COLO668 (cell line): ENCODE measurements around the gene BTD.
A peak's percentile ranks its signal among the peaks of the same experiment; 100 is the strongest.

ENCODE experiments used
- DNase-seq: peaks from one replicate; lab custom pipeline; 2025; ENCODE audit not compliant: unreplicated experiment; lab: John Stamatoyannopoulos, UW

BTD gene, protein sequence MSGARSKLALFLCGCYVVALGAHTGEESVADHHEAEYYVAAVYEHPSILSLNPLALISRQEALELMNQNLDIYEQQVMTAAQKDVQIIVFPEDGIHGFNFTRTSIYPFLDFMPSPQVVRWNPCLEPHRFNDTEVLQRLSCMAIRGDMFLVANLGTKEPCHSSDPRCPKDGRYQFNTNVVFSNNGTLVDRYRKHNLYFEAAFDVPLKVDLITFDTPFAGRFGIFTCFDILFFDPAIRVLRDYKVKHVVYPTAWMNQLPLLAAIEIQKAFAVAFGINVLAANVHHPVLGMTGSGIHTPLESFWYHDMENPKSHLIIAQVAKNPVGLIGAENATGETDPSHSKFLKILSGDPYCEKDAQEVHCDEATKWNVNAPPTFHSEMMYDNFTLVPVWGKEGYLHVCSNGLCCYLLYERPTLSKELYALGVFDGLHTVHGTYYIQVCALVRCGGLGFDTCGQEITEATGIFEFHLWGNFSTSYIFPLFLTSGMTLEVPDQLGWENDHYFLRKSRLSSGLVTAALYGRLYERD

DNA sequence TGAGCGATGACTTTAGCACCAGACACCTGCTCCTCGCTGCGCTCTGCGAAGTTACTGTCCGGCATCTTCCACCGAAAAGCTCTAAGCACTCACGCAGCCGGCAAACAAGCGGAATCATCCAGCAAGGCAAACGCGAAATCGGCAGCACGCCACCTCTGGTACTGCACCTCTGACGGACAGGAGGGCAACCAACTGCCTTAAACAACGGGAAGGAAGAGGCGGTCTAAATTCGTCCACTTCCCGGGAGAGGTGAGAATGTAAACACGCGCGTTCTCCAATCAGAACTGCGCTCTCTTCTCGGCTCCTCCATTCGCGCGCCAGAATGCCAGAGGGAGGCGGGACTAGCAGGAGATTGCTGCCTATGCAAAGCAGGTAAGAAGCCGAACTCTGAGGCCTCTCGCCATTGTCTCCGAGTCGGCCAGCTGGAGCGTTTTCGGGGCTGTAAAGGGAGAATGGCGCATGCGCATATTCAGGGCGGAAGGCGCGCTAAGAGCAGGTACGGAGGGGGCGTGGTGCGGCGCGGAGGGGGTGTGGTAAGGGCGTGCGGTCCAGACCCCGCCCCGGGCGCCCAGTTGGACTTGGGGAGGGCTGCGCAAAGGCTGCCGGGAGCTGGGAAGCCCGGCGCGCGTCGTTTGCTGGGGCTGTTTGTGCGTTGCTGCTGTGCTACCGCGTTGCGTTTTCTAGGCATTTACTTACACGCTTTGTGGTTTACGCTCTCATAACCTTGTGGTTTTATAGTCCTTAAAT, at the start of gene BTD, which contains the start of gene HACL1:
Gene BTD (plus strand): TSS at position 347 of the 747 bp plus-strand sequence. CDS start 33,695 bp downstream, outside the sequence.
Gene HACL1 (minus strand): TSS at position 171 of the 747 bp plus-strand sequence. CDS start 106 bp downstream, at position 65.
- DNase-seq: no peak

DNA sequence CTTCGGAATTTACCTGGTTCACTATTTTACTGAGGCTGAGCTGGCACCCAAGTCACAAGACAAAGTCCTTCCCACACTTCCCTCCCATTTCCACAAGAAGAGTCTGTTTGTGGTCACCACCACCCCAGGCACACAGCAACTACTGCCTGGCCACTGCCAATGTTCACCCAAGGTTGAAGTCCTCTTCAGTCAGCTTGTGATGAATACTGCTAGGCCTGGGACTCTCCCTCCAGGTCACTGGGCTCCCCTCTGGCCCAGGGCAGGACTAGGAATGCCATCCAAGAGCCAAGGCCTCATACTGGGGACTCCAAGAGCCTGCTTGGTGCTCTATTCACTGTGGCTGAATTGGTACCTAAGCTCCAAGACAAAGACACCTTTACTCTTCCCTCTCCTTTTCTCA, 49.6 kb upstream of the BTD start:
- DNase-seq: no peak

DNA sequence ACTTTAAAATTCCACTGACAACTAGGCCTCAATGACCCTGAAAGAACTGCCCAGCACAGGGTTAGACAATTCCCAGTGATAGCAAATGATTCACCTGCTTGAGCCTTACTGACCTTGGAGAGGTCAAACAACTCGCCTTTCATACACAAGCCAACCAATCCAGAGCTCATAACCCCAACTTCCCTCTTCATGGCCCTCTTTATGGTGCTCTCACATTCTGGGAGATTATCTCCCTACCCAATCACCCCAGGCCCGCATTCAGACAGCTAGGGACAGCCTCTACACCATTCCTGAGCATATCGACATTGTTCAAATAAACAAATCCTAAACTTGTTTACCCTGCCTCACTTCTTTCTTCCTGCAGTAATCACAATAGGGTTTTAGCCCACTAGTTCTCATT, 47.8 kb upstream of the BTD start:
- DNase-seq: no peak

DNA sequence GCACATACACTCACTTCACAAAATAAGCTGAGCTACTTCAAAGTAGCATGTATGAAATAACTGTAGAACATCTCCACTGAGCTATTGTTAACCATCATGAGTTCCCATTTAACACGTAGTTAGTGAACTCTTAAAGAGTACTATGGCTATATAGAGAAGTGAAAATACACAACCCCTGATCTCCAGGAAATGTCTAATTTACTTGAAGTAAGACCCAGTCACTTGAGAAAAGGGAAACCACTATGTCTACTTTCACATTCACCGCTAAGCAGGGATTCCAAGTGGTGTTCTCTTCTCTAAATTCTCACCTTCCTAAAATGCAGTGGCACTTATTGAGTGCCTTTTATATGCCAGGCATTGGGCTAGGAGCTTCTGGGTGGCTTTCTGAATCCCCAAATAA, 45.0 kb upstream of the BTD start:
- DNase-seq: no peak

DNA sequence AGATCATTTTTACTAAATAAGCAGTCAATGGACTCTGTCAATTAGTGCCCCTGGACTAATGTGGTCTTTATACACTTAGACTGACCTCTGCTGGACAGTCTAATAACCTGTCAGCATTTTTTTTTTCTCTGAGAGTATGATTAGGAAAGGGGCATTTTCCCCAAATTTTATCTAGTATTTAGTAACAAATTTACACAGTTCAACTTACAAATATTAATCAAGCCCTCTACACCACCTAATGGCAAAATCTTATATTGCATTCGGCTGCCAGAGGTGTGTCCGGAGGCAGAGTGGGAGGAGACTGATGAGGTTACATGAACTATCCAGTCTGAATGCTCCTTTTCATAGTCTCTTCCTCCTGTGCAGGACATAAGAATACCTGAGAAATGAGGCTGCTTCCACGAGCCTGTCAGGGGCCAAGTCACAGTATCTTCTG, 44.0 kb upstream of the BTD start:
- DNase-seq: peak; percentile 9

DNA sequence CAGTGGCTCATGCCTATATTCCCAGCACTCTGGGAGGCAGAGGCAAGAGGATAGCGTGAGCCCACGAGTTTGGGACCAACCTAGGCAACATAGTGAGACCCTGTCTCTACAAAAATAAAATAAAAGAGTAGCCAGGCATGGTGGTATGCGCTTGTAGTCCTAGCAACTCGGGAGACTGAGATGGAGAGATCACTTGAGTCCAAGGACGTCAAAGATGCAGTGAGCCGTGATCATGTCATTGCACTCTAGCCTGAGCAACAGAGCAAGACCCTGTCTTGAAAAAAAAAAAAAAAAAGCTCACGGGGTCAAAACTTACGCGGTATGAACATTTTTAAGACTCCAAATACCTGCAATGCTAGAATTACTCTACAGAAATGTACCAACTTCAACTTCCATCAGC, 43.0 kb upstream of the BTD start:
- no peak for DNase-seq

DNA sequence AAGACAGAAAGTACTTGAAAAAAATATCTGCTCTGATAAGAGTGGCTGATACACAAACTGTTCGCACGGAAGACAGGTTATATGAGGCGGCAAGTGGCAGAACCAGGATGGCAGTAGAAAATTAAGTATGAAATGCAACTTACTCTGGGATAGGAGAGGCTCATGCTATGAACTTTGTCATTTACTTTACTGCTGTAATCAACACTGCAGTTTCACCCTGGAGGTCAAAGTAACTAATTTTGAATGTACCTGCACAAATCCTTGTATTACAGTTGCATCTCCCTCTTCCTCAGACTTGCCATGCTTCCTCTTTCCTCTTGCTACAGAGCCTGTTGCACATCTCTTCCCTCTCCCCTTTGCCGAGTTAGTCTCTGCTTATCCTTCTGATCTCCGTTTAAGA, 39.0 kb upstream of the BTD start:
- no peak for DNase-seq

DNA sequence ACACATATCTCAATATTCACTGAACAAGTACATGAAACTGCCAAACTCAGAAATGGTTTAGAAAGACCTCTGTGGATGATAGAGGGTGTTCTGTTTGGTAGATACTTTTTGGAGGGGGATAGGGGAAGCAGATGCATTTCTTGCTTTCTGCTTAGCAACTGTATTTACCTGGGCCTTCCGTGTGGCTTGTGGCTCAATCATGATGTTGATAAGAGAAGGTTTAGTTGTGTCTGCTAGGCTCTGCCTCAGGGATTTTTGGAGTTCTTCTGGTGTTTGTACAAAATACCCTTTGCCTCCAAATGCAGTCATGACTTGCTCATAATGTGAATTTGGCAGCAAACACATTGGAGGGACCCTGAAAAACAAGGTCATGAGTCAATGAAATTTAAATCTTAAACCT, 38.4 kb upstream of the BTD start:
- no peak for DNase-seq

DNA sequence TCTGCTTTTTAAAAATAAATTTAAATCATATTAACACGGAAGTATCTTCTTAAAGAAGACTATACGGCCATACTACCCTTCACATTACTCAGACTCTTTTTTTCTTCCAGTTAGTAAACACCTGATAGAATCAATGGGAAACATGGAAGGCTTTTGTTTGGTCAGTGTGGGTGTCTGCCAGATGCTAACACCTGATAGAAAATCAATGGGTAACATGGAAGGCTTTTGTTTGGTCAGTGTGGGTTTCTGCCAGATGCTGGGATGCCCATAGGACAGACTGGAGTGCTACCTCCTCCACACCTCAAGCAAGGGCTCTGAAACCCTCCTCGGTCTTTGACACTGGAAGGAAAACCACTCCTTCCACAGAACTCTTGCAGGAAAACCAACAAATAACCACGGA, 29.4 kb upstream of the BTD start:
- peak; percentile 36 for DNase-seq

DNA sequence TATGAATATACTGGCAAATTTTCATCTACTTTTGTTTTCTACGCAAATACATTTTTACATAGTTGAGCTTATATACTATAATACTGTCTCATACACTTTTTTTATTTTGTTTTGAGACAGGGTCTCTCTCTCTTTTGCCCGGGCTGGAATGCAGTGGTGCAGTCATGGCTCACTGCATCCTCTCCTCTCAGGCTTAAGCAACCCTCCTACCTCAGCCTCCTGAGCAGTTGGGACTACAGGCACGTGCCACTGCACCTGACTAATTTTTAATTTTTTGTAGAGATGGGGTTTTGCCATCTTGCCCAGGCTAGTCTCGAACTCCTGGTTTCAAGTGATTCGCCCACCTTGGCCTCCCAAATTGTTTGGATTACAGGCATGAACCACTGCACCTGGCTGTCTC, 26.1 kb upstream of the BTD start:
- DNase-seq: no peak

DNA sequence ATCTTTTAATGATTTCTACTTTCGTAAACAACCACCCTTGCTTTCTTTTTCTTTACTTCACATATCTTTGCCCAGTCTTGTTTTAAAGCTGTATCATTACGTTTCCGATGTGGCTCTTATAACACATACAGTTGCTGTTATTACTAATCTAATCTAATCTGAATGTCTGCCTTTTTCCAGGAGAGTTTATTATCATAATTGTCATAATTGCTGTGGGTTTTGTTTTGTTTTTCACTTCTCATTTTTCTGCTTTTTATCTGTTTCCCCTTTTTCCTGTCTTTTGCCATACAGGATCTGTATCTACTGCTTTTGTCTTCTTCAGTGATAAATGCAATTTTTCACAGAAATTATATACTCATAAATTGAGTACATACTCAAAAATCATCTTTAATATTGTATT, 25.1 kb upstream of the BTD start:
- no peak for DNase-seq

DNA sequence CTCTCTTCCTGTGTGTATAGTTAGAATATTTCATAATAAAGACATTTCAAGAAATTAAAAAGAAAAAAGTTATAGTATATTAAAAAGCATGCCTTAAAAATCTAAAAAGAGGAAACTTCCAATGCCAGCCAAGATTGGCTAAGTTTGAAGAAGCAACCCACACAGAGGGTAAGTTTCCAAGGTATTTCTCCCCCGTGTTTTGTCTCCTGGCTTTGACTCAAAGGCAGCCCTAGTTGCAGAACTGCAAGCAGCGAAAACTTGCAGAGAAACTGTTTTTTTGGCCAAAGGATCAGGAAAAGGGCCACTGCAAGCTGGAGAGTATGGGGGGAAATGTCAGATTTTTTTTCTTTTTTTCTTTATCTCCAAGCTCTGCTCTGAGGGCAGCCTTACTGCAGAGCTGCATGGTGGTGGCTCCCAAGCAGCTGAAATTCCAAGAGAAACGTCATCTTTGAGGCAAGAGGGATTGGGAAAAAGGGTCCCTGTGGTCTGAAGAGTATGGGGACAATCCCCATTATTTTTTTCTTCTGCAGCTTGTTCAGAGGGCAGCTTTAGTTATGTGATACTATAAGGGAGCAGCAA, 23.2 kb upstream of the BTD start:
- DNase-seq: no peak

DNA sequence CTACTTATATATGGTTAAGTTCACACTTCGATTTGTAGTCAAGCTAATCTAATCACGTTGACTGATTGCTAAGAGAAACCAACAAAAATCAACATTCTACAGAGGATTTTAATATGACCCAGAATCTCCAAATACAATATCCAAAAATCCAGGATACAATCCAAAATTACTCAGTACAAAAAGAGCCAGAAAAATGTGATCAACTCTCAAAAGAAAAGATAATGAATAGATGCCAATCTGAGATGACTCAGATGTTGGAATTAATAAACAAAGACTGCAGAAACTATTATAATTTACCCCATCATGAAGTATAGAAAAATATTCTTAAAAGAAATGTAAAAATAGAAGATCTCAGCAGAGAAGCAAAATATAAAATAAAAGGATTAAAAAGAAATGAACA, 22.5 kb upstream of the BTD start:
- no peak for DNase-seq

DNA sequence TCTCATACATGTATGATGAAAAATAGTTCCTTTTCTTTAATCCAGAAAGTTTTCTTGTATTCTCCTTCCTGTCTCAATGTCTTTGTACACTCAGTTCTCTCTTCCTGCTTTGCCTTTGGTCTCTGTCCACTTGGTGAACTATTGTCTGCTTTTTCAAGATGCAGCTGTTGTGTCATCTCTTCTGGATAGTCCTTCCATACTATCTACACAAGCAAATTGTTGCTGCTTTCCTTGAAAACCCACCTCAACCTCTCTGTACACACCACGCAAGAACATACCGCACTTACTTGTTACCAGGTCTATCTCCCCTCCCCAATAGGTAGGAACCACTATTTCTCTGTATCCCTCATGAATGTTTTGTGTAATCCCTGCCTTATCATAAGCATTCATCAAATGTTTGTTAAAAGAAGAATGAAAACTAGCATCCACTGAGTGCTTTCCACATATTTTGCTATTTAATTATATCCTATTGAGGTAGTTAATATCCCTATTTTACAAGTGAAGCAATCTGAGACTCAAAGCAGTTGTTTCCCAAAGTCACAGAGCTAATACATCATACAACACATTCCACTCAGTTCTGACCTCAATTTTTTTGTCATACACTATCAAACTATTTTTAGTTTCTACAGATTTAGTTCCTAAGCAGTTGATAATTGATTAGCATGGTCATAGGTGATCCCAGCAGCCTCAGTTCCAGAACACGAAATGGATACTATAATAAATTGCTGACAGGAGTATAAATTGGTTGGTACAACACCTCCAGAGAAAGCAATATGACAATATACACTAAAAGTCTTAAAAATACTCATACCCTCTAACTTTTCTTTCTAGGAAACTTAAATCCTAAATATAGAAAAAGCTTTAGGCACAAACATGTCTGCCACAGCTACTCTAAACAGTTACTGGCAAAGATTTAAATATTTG, 19.8 kb upstream of the BTD start:
- DNase-seq: no peak

DNA sequence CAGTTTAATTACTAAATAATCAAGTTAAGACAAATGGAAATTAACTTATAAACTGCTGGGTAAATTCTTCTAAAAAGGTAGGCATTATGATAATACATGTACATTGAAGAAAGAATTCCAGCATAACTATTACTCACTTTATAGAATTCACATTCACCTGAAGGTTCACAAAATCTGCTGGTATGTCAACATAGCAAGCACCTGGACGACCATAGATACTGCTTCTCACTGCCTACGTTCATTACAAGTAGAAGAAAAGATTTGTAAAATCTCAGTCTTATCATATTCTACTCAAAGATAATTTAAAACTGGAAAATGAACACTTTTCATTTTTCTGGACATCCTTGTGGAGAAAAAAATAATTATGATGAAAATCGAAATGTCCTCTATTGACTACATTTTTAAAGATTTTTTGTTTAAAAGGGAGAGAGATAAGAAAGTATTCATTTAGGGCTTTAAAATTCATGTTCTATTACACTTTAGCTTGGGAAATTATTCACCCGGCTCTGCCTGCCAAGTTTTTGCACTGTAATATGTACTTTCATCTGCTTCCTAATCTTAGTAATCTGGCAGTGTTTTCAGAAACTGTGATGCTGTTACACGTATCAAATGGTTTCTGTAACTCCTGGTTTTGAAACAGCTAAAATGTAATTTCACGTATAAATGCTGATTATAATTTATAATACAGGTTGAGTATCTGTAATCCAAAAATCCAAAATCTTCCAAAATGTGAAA, 16.3 kb upstream of the BTD start:
- DNase-seq: no peak

DNA sequence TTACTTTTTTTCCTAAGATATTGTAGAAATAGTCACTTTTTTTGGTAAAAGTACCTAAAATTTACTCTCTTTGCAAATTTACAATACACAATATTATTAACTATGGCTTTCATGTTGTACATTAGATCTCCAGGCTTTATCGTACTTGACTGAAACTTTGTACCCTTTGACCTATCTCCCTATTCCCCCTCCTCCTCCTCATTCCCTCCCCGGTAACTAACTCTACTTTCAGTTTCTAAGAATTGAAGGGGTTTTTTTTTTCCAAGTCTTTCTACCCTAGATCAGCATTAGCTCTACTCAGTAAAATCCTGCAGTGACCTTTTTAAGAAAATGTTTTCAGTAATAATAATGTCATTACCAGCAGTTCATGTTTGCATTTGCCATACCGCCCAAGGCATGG, 10.3 kb upstream of the BTD start:
- DNase-seq: no peak

DNA sequence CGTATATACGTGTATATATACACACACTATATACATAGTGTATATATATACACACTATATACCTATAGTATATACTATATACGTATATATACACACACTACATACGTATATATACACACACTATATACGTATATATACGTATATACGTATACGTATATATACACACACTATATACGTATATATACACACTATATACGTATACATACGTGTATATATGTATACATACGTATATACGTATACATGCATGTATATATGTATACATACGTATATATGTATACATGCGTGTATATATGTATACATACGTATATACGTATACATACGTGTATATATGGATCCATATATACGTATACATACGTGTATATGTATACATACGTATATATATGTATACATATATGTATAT, 9.6 kb upstream of the BTD start:
- DNase-seq: no peak

DNA sequence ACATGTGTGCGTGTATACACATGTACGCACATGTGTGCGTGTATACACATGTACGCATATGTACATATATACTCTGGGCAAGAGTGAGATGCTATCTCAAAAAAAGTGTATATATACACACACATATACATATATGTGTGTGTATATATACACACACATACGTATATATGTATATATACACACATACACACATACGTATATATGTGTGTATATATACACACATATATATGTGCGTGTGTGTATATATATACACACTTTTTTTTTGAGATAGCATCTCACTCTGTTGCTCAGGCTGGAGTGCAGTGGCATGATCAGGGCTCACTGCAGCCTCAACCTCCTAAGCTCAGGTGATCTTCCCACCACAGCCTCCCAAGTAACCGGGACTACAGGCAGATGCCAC, 8.6 kb upstream of the BTD start:
- no peak for DNase-seq

DNA sequence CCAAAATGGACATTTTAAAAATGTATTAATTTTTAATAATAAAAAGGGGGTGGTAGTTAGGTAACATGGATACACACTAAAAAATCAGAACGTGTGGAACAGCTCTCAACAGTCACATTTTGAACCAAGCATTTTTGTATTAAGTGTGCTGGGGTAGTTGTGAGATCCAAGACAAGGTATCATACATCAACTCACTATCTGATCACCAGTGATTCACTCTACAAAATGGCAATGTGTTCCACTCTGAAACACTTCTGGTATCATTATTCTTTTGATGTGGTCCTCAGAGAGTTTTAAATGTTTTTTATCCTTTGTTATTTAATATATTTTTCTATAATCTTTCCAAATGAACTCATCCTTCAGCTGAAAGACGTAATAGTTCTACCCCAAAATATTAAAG, 5.6 kb upstream of the BTD start:
- no peak for DNase-seq

DNA sequence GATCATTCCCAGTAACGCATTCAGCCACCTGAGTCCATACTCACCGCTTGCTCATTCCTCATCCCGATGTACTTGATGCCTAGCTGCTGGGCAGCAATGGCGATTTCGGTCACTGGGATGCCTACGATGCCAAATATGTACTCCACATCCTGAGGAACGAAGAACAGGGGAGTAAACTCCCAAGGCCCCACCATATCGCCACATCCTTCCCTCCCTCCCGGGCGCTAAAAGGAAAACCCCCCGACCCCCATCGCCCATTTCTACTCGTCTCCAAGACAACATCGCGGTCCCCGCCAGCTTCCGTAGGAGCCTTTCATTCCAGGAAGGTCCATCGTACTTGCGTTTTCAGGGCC, 523 bp upstream of the BTD start:
- DNase-seq: no peak
